Neuronal stem cell (in vitro differentiated cells): ENCODE results near the gene GMPPB.
"Not testable (repeated sequence)": the region's sequence is repeated elsewhere in the genome, so short reads cannot be mapped to it uniquely, and the experiment has no call there.

Experiments used
- DNase-seq: peaks from one replicate; pipeline ENCODE4 v3.0.0-alpha.2; 2013; ENCODE audit warnings: low spot score
- H2AFZ ChIP-seq: one replicate; pipeline ENCODE4 v1.6.1; 2013; ENCODE audit warnings: mild to moderate bottlenecking, low read length, inconsistent platforms
- H2AK5ac ChIP-seq: 2 replicates; pipeline ENCODE4 v1.6.1; 2013; ENCODE audit warnings: low read depth, mild to moderate bottlenecking, inconsistent platforms, low read length, moderate library complexity, mixed read lengths
- H2BK120ac ChIP-seq: 2 replicates; pipeline ENCODE4 v1.6.1; 2013; ENCODE audit warnings: low read depth, mild to moderate bottlenecking, inconsistent platforms, low read length, moderate library complexity, mixed read lengths
- H2BK12ac ChIP-seq: one replicate; pipeline ENCODE4 v1.6.1; 2013; ENCODE audit warnings: low read length, inconsistent platforms
- H2BK15ac ChIP-seq: 2 replicates; pipeline ENCODE4 v1.6.1; 2013; ENCODE audit warnings: mild to moderate bottlenecking, low read length, inconsistent platforms, mixed read lengths
- H2BK5ac ChIP-seq: one replicate; pipeline ENCODE4 v1.6.1; 2013; ENCODE audit warnings: inconsistent platforms, mild to moderate bottlenecking, low read length, moderate library complexity
- H3K14ac ChIP-seq: one replicate; pipeline ENCODE4 v1.6.1; 2013; ENCODE audit warnings: low read length, inconsistent platforms
- H3K18ac ChIP-seq: 2 replicates; pipeline ENCODE4 v1.6.1; 2013; ENCODE audit warnings: low read length, inconsistent platforms
- H3K23ac ChIP-seq: 2 replicates; pipeline ENCODE4 v1.6.1; 2013; ENCODE audit warnings: low read depth, mild to moderate bottlenecking, mixed read lengths, low read length, inconsistent platforms; ENCODE audit not compliant: poor library complexity
- H3K27ac ChIP-seq: replicated peaks from 3 replicates; pipeline ENCODE4 v1.5.1; 2013; ENCODE audit warnings: low read length, inconsistent platforms
- H3K27me3 ChIP-seq, 3 experiments: 2 replicates each; pipeline ENCODE4 v1.6.1; 2013; ENCODE audit warnings: low read length in 3 of 3, mild to moderate bottlenecking in 2 of 3, inconsistent platforms in 1 of 3, low read depth in 1 of 3, mixed read lengths in 1 of 3, moderate library complexity in 1 of 3; ENCODE audit not compliant: control insufficient read depth in 3 of 3, insufficient read depth in 3 of 3
- H3K36me3 ChIP-seq, 2 donors: replicated peaks in 1 of 2; 2 replicates each; pipeline ENCODE4 v1.6.1; 2013; ENCODE audit warnings: low read length in 2 of 2; ENCODE audit not compliant: control insufficient read depth in 2 of 2, insufficient read depth in 2 of 2
- H3K4ac ChIP-seq: 2 replicates; pipeline ENCODE4 v1.6.1; 2013; ENCODE audit warnings: inconsistent platforms, mild to moderate bottlenecking, low read length, moderate library complexity
- H3K4me1 ChIP-seq, 2 donors: 1 replicate in 1 of 2; 2 replicates in 1 of 2; pipeline ENCODE4 v1.6.1; 2013; ENCODE audit warnings: low read length in 2 of 2, low read depth in 1 of 2; ENCODE audit not compliant: control insufficient read depth in 2 of 2, insufficient read depth in 1 of 2
- H3K4me2 ChIP-seq: one replicate; pipeline ENCODE4 v1.6.1; 2013; ENCODE audit warnings: mild to moderate bottlenecking, low read length, inconsistent platforms; ENCODE audit not compliant: insufficient read depth, poor library complexity, severe bottlenecking
- H3K4me3 ChIP-seq, 2 donors: 2 replicates each; pipeline ENCODE4 v1.5.1; 2013; ENCODE audit warnings: low read length in 2 of 2, mild to moderate bottlenecking in 2 of 2, inconsistent platforms in 1 of 2, moderate library complexity in 1 of 2
- H3K79me1 ChIP-seq: one replicate; pipeline ENCODE4 v1.6.1; 2013; ENCODE audit warnings: low read depth, mild to moderate bottlenecking, inconsistent platforms, low read length, moderate library complexity
- H3K9ac ChIP-seq: one replicate; pipeline ENCODE4 v1.6.1; 2013; ENCODE audit warnings: mild to moderate bottlenecking, low read depth, low read length, inconsistent platforms; ENCODE audit not compliant: poor library complexity
- H3K9me3 ChIP-seq, 2 donors: replicated peaks in 1 of 2; 2 replicates each; pipeline versions ENCODE3 to v1.6.1; 2013; ENCODE audit warnings: low read length in 2 of 2, mild to moderate bottlenecking in 2 of 2, inconsistent platforms in 1 of 2, low read depth in 1 of 2, mixed read lengths in 1 of 2, moderate library complexity in 1 of 2; ENCODE audit not compliant: control insufficient read depth in 2 of 2, insufficient read depth in 1 of 2
- H4K8ac ChIP-seq: one replicate; pipeline ENCODE4 v1.6.1; 2013; ENCODE audit warnings: low read depth, mild to moderate bottlenecking, inconsistent platforms, low read length, moderate library complexity
- H4K91ac ChIP-seq: one replicate; pipeline ENCODE4 v1.6.1; 2013; ENCODE audit warnings: low read length, low read depth, mild to moderate bottlenecking, inconsistent platforms; ENCODE audit not compliant: poor library complexity
- WGBS, 2 donors: extraction: QIAGEN DNeasy Blood & Tissue Kit; methylation state at CpG; one replicate each; pipeline ENCODE4 v1.1.7; 2013; ENCODE audit warnings: missing lambda C conversion rate in 2 of 2, mixed read lengths in 1 of 2; ENCODE audit not compliant: insufficient read length in 2 of 2, insufficient replicate concordance in 1 of 2; ENCODE audit errors: extremely low coverage in 2 of 2; 5-methylcytosine and 5-hydroxymethylcytosine counted together

Gene GMPPB

GRCh38 chr3:49700014-49700413, 23.7 kb downstream of the GMPPB start:
- Histone ChIP-seq H3K27me3 (no peaks in the 10 kb centered on the region), H3K4me1 (peaks cover 0 to 2% of the 10 kb centered on the region in 2 donors), H2AK5ac (no peak overlapping the region), H2BK5ac (no peak overlapping the region), H3K4ac (no peak overlapping the region), H3K79me1 (peaks cover 2% of the 10 kb centered on the region), H3K9ac (no peak overlapping the region), H3K4me2 (no peak overlapping the region), H3K23ac (no peak overlapping the region), H3K27ac (no peak overlapping the region), H2BK15ac (no peak overlapping the region), H4K8ac (no peak overlapping the region), H3K4me3 (no peak overlapping the region), H4K91ac (no peak overlapping the region), H2BK12ac (no peak overlapping the region), H3K18ac (no peak overlapping the region), H2BK120ac (no peak overlapping the region), H2AFZ (no peak overlapping the region), H3K14ac (no peak overlapping the region), H3K36me3 (peaks cover 14 to 37% of the 10 kb centered on the region in 2 donors), H3K9me3 (no peaks in the 10 kb centered on the region)
- WGBS, 2 donors: no CpG with 5 or more reads among the region's 8 CpGs
- DNase-seq: no peak

- H2AK5ac ChIP-seq: no peak overlapping the region
- no peak overlapping the region for H2BK15ac ChIP-seq
- no peak overlapping the region for H3K4me2 ChIP-seq
- no peak overlapping the region for H3K14ac ChIP-seq
- H4K91ac ChIP-seq: no peak overlapping the region
- H3K79me1 ChIP-seq: peaks cover 2% of the 10 kb centered on the region
- no peak overlapping the region for H3K4me3 ChIP-seq
- no peak overlapping the region for H2AFZ ChIP-seq
- H2BK12ac ChIP-seq: no peak overlapping the region
- H3K27me3 ChIP-seq: no peaks in the 10 kb centered on the region
- WGBS, 2 donors: no CpG with 5 or more reads among the region's 16 CpGs
- peak overlapping the region; percentile 21 for H3K9ac ChIP-seq
- peaks cover 0 to 2% of the 10 kb centered on the region in 2 donors for H3K4me1 ChIP-seq
- no peak overlapping the region for H3K4ac ChIP-seq
- no peak for DNase-seq
- no peak overlapping the region for H3K27ac ChIP-seq
- no peak overlapping the region for H4K8ac ChIP-seq
- no peaks in the 10 kb centered on the region for H3K9me3 ChIP-seq
- H3K18ac ChIP-seq: no peak overlapping the region
- H3K23ac ChIP-seq: no peak overlapping the region
- H2BK5ac ChIP-seq: no peak overlapping the region
- peaks cover 14 to 33% of the 10 kb centered on the region in 2 donors for H3K36me3 ChIP-seq
- no peak overlapping the region for H2BK120ac ChIP-seq
Measured at GRCh38 chr3:49699281-49699979, 24.3 kb downstream of the GMPPB start.

GRCh38 chr3:49695350-49696015, 28.3 kb downstream of the GMPPB start:
- H3K27ac ChIP-seq, H3K79me1 ChIP-seq, H3K4ac ChIP-seq, H2AK5ac ChIP-seq, H3K23ac ChIP-seq, H3K9ac ChIP-seq, H4K91ac ChIP-seq, H3K27me3 ChIP-seq, H2BK5ac ChIP-seq, H2AFZ ChIP-seq, DNase-seq, H3K4me3 ChIP-seq, H2BK15ac ChIP-seq, H4K8ac ChIP-seq, H3K4me1 ChIP-seq, H2BK12ac ChIP-seq, H2BK120ac ChIP-seq, H3K18ac ChIP-seq, H3K4me2 ChIP-seq, H3K36me3 ChIP-seq, H3K14ac ChIP-seq, H3K9me3 ChIP-seq: not testable (repeated sequence)
- no CpG with 5 or more reads among the region's 4 CpGs for WGBS, 2 donors

GRCh38 chr3:49694409-49695070, 29.2 kb downstream of the GMPPB start:
- H3K9ac ChIP-seq, H4K91ac ChIP-seq, H2BK15ac ChIP-seq, H2BK5ac ChIP-seq, H3K14ac ChIP-seq, H2AK5ac ChIP-seq, H3K4me1 ChIP-seq, H3K4me3 ChIP-seq, H3K23ac ChIP-seq, H2BK12ac ChIP-seq, H3K36me3 ChIP-seq, H3K79me1 ChIP-seq, H4K8ac ChIP-seq, H3K4ac ChIP-seq, H2BK120ac ChIP-seq, H2AFZ ChIP-seq, H3K9me3 ChIP-seq, H3K27ac ChIP-seq, H3K27me3 ChIP-seq, H3K4me2 ChIP-seq, H3K18ac ChIP-seq, DNase-seq: not testable (repeated sequence)
- no CpG with 5 or more reads among the region's 6 CpGs for WGBS, 2 donors
